CD4-positive, alpha-beta T cell treated with Interleukin-6 for 4 hours (primary cell): ENCODE data around the gene CES3.

ENCODE experiments used
- DNase-seq: peaks from one replicate; pipeline ENCODE4 v3.0.0-alpha.2; 2020; ENCODE audit warnings: mixed read lengths

The CES3 gene

DNA sequence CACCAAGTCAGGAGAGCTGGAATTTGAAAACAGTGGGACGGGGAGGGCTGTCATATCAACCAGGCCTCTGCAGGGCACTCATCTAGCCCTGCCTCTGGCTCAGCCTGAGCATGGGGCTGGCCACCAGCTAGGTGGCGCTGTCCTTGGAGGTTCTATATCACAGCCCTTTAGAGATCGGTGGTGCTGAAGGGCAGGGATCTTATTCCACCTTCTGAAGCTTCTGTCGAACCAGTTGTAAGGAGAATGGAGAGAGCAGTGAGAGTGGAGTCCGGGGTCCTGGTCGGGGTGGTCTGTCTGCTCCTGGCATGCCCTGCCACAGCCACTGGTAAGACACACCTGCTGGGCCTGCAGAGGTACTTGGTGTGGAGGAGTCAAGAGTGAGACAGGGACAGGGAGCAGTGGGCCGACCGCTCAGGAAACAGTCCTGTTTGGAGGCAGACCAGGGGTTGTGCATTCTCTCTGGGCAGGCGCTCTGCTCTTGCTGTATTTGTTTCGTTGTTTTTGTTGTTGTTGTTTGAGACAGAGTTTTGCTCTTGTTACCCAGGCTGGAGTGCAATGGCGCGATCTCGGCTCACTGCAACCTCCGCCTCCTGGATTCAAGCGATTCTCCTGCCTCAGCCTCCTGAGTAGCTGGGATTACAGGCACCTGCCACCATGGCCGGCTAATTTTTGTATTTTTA lies at the start of gene CES3:
Gene CES3 (plus strand): TSS at position 202 of the 680 bp plus-strand sequence. CDS start 42 bp downstream, at position 244.
- peak; percentile 57 for DNase-seq

- no peak for DNase-seq
Observed at GRCh38 chr16:66911801-66912200, 49.3 kb upstream of the CES3 start.

DNA sequence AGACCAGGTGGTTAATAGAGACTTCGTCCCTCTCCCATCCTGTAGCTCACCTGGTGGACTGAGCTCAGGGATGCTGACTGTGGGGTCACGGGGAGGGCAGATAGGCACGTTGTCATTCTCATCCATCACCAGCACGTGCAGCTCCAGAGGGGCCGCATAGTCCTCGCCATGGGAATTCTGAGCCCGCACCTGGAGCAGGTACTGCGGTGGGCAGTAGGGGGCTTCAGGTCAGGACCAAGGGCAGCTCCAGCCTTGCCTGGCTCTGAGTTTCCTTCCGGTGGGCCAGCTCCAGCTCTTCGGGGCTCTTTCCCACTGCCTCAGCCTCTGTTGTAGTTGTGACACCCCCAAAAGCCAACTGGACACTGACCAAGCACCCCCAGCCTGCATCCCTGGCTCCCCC lies 48.0 kb upstream of the CES3 start:
- no peak for DNase-seq

GRCh38 chr16:66913711-66914110 lies 47.4 kb upstream of the CES3 start:
- no peak for DNase-seq

DNA sequence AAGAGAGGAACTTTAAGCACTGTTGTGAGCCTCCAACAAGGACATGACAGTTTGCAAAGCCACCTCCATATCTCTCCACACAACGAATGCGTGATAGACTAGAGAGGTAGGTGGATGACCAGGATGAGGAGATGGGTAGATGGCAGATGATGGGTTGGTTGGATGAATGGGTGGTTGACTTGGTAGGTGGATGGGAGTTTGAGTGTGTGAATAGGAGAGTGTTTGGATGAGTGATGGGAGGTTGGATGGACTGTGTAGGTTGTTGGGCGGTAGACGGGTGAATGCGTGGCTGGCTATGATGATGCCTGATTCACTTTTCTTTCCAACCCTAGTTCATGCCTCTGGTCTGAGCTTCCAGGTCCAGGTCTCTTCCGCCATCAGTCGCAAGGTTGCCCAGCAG lies 46.5 kb upstream of the CES3 start:
- no peak for DNase-seq

DNA sequence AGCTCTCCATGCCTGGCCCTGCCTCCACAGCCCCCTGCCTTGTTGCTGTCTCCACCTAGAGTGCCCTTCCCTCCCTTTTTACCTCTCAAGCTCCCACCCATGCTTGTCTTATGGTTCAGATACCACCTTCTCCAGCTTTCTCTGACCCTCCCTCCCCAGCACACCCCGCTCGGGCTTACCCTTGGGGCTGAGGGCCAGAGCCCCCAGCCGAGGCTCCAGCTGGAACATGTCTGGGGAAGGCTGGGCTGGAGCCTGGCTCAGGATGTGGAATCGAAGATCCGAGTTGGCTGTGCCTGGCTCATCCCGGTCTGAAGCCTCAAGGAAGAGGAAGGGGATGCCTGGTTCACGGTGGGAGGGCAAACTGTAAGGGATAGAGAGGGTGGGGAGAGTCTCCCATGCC lies 46.0 kb upstream of the CES3 start:
- DNase-seq, result no peak

DNA sequence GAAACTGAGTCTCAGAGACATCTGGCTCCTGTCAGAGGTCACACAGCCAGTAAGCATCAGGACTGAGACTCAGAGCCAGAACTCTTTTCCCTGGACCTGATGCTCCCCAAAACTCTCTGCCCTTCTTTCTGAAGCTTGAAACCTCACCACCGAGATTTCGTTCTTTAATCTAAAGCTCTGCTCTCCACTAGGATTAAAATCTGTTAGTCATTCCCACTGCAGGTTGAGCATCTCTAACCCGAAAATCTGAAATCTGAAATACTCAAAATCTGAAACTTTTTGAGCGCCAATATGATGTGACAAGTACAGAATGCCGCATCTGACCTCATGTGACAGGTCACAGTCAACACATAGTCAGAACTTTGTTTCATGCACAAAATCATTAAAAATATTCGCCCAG lies 44.5 kb upstream of the CES3 start:
- DNase-seq, result no peak

DNA sequence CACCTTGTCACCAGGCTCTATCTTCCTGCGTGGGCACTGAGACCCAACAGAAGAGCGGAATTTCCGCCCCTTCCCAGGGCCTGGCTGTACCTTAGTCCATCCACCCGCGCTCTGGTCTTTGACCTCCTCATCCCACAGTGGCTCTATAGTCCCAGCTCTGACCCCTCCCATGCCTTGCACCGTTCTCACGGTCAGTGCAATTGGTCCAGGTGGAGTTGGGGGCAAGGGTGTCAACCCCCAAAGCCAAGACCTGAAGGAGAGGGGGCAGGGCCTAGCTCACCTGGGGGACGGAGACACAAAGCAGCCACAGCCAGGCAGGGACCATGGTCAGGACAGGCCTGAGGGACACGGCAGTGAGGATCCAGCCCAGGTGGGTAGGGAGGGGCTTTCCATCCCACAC lies 43.3 kb upstream of the CES3 start:
- DNase-seq, result no peak

GRCh38 chr16:66918355-66918754 lies 42.7 kb upstream of the CES3 start:
- DNase-seq, result no peak

- DNase-seq, result no peak
Observed at GRCh38 chr16:66918803-66919568, 42.1 kb upstream of the CES3 start, which contains the start of gene CDH16. TSS of gene CDH16 (minus strand) at chr16:66918885. CDS start at chr16:66918065, 820 bp downstream.

DNA sequence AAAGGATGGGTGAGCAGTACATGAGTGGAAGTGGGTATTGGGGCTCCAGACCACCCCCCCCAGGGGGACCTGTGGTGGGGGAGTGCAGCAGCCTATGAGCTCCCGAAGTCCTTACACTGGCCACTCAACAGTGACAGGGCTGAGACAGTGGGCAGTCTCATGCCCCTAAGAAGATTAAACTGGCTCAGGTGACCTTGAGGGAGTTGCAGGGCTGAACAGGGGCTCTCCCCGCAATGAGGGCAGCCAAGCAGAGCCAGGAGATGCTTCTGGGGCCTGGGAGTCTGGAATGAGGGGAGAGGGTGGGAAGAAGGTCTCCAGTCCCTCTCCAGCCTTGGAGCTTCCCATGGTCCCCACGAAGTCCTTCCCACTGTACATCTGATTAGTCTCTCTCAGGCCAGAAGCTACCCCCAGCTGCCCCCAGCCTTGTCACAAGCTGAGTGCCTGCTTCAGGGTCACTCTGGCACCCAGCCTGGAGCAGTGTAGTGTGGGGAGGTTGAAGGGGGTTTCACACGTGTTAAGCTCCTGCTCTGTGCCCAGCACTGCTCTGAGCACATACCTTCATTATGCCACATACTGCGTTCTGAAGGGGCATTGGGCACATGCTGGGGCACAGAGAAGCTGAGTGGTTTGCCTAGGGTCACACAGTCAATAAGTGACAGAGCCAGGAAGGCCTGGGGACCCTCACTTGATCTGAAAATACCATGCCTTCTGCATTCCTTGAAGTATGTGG lies 41.3 kb upstream of the CES3 start:
- no peak for DNase-seq

GRCh38 chr16:66920299-66920590 lies 40.8 kb upstream of the CES3 start:
- no peak for DNase-seq

- DNase-seq, result no peak
Observed at GRCh38 chr16:66920924-66921680, 40.0 kb upstream of the CES3 start.

- DNase-seq, result no peak
Observed at GRCh38 chr16:66921729-66922450, 39.2 kb upstream of the CES3 start.

- DNase-seq, result no peak
Observed at GRCh38 chr16:66923247-66923731, 37.8 kb upstream of the CES3 start.

GRCh38 chr16:66923866-66924265 lies 37.2 kb upstream of the CES3 start:
- DNase-seq, result no peak

DNA sequence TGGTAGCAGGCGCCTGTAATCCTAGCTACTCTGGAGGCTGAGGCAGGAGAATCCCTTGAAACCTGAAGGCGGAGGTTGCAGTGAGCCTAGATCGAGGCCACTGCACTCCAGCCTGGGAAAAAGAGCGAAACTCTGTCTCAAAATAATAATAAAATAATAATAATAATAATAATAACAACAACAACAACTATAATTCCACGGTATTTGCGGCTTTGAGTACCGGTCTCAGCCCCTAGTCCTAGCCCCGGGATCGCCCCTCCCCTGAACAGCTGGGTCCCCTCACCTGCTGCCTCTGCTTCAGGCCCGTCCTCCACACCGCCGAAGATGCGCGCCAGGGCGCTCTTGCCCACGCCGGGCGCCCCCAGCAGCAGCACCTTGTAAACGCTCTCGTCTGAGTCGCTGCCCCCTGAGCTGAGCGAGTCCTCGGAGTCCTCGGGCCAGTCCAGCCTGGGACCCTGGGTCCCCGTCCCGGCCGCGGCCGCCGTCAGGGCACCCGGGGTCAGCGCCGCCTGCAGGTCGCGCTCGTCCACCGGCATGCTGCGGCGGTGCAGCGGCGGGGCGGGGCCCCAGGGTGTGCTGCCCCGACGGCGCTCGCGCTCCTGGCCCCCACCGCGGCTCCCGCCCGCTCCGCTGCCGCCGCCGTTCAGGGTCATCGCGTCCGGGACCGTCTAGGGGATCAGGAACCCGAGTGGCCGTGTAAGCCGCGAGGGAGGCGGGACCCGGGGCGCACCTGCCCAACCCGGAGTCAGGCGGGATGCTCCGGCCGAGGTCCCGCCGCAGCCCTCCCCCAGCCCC lies 36.3 kb upstream of the CES3 start:
- peak; percentile 41 for DNase-seq

GRCh38 chr16:66925322-66925840 lies 35.7 kb upstream of the CES3 start, which contains the start of gene RRAD:
TSS of gene RRAD (minus strand) at chr16:66925535. CDS start at chr16:66925179, 356 bp downstream.
- peak; percentile 9 for DNase-seq

DNA sequence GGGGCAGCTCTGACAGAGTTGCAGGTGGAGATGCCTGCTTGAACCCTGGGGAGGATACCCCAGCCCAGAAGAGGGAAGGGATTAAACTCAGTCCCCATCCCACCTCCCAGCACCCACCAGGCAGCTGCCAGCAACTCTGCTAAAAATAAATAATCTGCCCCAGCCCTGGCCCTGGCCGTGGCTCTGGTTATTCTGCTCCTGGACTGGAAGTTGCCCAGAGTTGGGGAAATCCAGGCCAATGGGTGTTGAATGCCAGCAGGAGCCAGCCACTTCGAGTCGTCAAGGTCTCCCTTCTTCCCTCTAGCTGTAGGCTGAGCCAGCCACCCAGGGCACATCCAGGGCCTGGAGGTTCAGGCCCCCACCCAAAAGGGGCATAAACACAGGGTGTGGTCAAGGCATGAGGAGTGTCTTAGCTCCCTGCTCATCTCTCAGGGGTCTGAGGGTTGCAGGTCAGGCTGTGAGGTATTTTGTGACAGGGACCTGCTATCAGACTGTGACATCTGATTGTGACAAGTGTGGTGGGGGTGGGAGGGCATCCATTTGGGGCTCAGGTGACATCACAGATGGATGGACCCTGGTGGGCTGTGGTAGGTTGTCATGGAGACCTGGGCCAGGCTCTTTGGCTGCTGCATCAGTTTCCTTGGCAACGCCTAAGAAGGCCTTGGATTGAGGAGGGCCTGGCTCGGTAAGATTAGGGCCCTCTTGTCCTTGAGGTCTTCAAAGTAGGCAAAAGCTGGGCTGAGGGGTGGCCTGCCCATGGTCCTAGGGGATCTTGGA lies 34.7 kb upstream of the CES3 start:
- no peak for DNase-seq

DNA sequence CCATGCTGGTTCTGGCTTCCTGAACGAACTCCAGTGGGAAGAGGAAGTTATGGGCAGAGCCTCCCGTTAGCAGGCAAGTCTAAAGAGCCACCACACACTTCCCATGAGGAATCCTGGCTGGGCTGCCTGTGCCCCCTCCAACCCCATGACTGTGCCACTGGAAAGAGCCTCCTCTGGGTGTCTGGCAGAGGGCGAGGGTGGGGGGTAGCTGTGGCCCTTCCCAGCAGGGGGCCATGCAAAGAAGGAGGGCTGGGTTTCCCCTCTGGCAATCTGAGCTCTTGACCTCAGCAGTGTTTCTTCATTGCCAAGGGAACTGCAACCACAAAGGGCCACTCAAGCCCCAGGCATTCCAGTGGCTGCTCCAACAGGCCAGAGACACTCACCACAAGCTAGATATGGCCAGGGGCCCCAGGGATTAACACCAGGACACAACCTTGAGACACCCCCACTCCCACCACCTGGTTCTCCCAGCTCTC lies 34.1 kb upstream of the CES3 start:
- no peak for DNase-seq
